MM.1S (cell line): ENCODE measurements around the gene TTC38.

Experiments
- CTCF ChIP-seq: fragments of 300-600 bp; sonication (generic); IDR thresholded peaks from 2 replicates; pipeline ENCODE4 v1.5.1; 2016; ENCODE audit warnings: antibody characterized with exemption, low read length, mixed read lengths
- EZH2 ChIP-seq: fragments of 300-600 bp; sonication (generic); optimal IDR thresholded peaks from 2 replicates; pipeline ENCODE3; 2017; ENCODE audit warnings: low read depth, mild to moderate bottlenecking, antibody characterized with exemption, low read length, mixed read lengths

- TF ChIP-seq CTCF, result no peak
- TF ChIP-seq EZH2, result no peak
Observed at GRCh38 chr22:46288846-46289243, 21.0 kb downstream of the TTC38 start.
